ENCODE results near the gene FAAH2.
A peak's percentile ranks its signal among the peaks of the same experiment; 100 is the strongest.
"Not testable (repeated sequence)": the region's sequence is repeated elsewhere in the genome, so short reads cannot be mapped to it uniquely, and the experiment has no call there.

FAAH2 gene

GRCh38 chrX:57286507-57287251, at the start of gene FAAH2:
Gene FAAH2 (plus strand): TSS chrX:57286706. CDS start chrX:57286826, 120 bp downstream.
- DNase-seq: peak; percentile 63

GRCh38 chrX:57241967-57242366, 44.5 kb upstream of the FAAH2 start:
- no peak for DNase-seq

GRCh38 chrX:57251965-57252364, 34.5 kb upstream of the FAAH2 start:
- DNase-seq: no peak

- no peak for DNase-seq
These were observed 21.4 kb upstream of the FAAH2 start for GRCh38 chrX:57265126-57265525.

- DNase-seq: no peak
These were observed 20.2 kb upstream of the FAAH2 start for GRCh38 chrX:57266275-57266674.

GRCh38 chrX:57266871-57267270, 19.6 kb upstream of the FAAH2 start:
- DNase-seq: no peak

GRCh38 chrX:57267308-57267707, 19.2 kb upstream of the FAAH2 start:
- DNase-seq: no peak

GRCh38 chrX:57270980-57271379, 15.5 kb upstream of the FAAH2 start:
- DNase-seq: no peak

GRCh38 chrX:57282568-57282967, 3.9 kb upstream of the FAAH2 start:
- DNase-seq: no peak

- DNase-seq: no peak
These were observed 1.5 kb upstream of the FAAH2 start for GRCh38 chrX:57285001-57285400.

GRCh38 chrX:57289089-57289488, 2.6 kb downstream of the FAAH2 start:
- no peak for DNase-seq

- DNase-seq: no peak
These were observed 8.5 kb downstream of the FAAH2 start for GRCh38 chrX:57294961-57295360.

GRCh38 chrX:57295679-57296078, 9.2 kb downstream of the FAAH2 start:
- not testable (repeated sequence) for DNase-seq

GRCh38 chrX:57313583-57314215, 27.2 kb downstream of the FAAH2 start:
- DNase-seq: no peak

GRCh38 chrX:57329008-57329407, 42.5 kb downstream of the FAAH2 start:
- DNase-seq: no peak

- DNase-seq: not testable (repeated sequence)
These were observed 49.3 kb downstream of the FAAH2 start for GRCh38 chrX:57335790-57336189.

- DNase-seq: no peak
These were observed 67.1 kb downstream of the FAAH2 start for GRCh38 chrX:57353472-57354132.

- no peak for DNase-seq
These were observed 77.6 kb downstream of the FAAH2 start for GRCh38 chrX:57364145-57364544.

- DNase-seq: no peak
These were observed 79.9 kb downstream of the FAAH2 start for GRCh38 chrX:57366430-57366829.

- DNase-seq: no peak
These were observed 81.1 kb downstream of the FAAH2 start for GRCh38 chrX:57367649-57368048.

GRCh38 chrX:57368158-57368557, 81.7 kb downstream of the FAAH2 start:
- no peak for DNase-seq

GRCh38 chrX:57379296-57379695, 92.8 kb downstream of the FAAH2 start:
- DNase-seq: no peak

GRCh38 chrX:57380026-57380796, 93.7 kb downstream of the FAAH2 start:
- no peak for DNase-seq
